Astrocyte (in vitro differentiated cells and primary cell): ENCODE data around the gene HOXA1.

Source experiments
- EZH2 ChIP-seq: IDR thresholded peaks from 2 replicates; pipeline ENCODE4 v1.6.1; 2012; ENCODE audit warnings: mild to moderate bottlenecking, low read length, inconsistent platforms; ENCODE audit not compliant: insufficient read depth
- TF ChIP-seq, protein P1 (sequence below): IDR thresholded peaks from 2 replicates; pipeline ENCODE4 v1.5.1; 2011; ENCODE audit warnings: low read depth, mild to moderate bottlenecking, inconsistent platforms, low read length, moderate library complexity; ENCODE audit not compliant: insufficient read depth

DNA sequence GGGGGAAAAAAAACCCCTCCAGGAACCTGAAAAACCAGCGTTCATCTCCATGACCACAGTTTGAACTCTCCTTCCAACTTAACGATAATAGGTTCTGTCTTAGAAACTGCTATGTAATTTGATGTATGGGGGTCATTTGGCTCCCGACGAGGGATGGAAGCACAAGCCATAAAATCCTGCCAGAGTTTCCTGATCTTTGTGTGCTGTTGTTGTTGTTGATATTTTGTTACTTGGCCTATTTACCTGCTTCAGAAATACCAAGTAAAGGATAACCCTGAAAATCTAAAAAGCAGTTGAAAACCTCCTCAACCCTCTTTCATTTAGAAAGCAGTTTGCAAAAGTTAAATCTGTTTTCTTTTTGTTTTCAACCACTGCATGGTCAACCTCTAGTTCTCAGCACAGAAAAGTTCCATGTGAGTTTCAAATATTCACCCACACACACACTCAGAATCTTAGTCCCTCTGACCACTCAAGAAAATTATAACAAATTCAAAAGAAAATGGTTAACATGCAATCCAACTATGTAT lies 16.0 kb upstream of the HOXA1 start:
- TF ChIP-seq, protein P1, sequence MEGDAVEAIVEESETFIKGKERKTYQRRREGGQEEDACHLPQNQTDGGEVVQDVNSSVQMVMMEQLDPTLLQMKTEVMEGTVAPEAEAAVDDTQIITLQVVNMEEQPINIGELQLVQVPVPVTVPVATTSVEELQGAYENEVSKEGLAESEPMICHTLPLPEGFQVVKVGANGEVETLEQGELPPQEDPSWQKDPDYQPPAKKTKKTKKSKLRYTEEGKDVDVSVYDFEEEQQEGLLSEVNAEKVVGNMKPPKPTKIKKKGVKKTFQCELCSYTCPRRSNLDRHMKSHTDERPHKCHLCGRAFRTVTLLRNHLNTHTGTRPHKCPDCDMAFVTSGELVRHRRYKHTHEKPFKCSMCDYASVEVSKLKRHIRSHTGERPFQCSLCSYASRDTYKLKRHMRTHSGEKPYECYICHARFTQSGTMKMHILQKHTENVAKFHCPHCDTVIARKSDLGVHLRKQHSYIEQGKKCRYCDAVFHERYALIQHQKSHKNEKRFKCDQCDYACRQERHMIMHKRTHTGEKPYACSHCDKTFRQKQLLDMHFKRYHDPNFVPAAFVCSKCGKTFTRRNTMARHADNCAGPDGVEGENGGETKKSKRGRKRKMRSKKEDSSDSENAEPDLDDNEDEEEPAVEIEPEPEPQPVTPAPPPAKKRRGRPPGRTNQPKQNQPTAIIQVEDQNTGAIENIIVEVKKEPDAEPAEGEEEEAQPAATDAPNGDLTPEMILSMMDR: no peak
- TF ChIP-seq EZH2: no peak
